GM13976 (cell line): ENCODE results near the gene UTS2R.
"Not testable (repeated sequence)": the region's sequence is repeated elsewhere in the genome, so short reads cannot be mapped to it uniquely, and the experiment has no call there.

Experiments used
- DNase-seq: peaks from one replicate; pipeline ENCODE4 v3.0.0; 2012; ENCODE audit warnings: low spot score
- CTCF ChIP-seq: IDR thresholded peaks from 2 replicates; pipeline ENCODE4 v1.5.1; 2012; ENCODE audit warnings: borderline replicate concordance, mild to moderate bottlenecking; ENCODE audit not compliant: insufficient read depth; ENCODE audit errors: extremely low read depth, missing control alignments, control extremely low read depth
- in situ Hi-C: fragments of 300-500 bp; cut with MboI; formaldehyde crosslinking; loops from one replicate; pipeline ENCODE4 v1.12.0; 2022; ENCODE audit warnings: low sequenced_read_pairs, mixed read lengths, inconsistent platforms; ENCODE audit not compliant: unreplicated experiment

Gene UTS2R

GRCh38 chr17:82378741-82379021 lies 7.1 kb downstream of the UTS2R start:
- no peak for DNase-seq
- no peak for TF ChIP-seq CTCF
- in situ Hi-C loops, result no loop called here

GRCh38 chr17:82380860-82381702 lies 9.5 kb downstream of the UTS2R start:
- in situ Hi-C loops, result no loop called here
- DNase-seq, result no peak
- TF ChIP-seq CTCF, result no peak

DNA sequence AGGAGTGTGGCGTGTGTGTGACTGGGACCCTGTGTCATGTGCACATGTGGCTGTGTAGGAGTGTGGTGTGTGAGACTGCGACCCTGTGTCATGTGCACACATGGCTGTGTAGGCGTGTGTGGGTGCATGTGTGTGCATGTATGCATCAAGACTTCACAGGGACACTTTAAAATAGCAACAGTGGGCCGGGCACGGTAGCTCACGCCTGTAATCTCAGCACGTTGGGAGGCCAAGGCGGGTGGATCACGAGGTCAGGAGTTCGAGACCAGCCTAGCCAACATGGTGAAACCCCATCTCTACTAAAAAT lies 10.1 kb downstream of the UTS2R start:
- DNase-seq, in situ Hi-C loops: not testable (repeated sequence)

GRCh38 chr17:82382220-82382932 lies 10.8 kb downstream of the UTS2R start:
- DNase-seq, in situ Hi-C loops: not testable (repeated sequence)

DNA sequence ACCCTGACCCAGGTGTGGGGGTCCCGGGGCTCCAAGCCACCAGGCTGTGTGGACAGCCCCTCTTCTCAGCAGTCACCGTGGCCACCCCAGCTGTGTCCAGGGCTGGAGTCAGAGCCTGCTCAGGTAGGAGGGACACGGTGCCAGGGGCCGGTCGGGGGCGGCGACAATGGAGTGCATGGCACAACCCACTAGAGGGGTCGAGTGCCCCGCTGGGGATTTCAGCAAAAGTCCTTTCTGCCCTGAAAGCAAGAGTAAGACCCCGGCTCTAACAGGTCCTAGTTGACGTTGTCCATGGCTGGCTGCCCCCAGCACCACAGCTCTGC lies 11.3 kb downstream of the UTS2R start:
- no peak for DNase-seq
- in situ Hi-C loops, result no loop called here
- TF ChIP-seq CTCF, result no peak

DNA sequence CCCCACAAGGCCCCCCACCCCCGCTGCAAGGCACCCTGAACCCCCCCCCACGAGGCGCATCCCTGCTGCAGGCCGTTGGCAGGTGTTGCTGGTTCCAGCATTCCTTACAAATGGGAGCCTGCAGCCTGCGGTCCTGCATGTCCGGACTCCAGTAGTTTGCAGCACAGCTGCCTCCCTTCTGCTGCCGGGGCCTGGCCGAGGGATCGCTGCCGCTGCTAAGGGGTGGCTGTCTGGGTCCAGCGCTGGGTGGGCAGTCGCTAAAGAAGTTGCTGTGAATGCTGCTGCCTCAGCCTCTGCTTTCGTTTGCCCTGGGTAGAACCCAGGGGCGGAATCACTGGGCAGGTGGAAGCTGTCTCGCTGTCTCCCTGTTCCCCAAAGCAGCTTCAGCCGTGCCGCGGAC lies 11.8 kb downstream of the UTS2R start:
- no peak for TF ChIP-seq CTCF
- in situ Hi-C loops, result no loop called here
- DNase-seq, result no peak

DNA sequence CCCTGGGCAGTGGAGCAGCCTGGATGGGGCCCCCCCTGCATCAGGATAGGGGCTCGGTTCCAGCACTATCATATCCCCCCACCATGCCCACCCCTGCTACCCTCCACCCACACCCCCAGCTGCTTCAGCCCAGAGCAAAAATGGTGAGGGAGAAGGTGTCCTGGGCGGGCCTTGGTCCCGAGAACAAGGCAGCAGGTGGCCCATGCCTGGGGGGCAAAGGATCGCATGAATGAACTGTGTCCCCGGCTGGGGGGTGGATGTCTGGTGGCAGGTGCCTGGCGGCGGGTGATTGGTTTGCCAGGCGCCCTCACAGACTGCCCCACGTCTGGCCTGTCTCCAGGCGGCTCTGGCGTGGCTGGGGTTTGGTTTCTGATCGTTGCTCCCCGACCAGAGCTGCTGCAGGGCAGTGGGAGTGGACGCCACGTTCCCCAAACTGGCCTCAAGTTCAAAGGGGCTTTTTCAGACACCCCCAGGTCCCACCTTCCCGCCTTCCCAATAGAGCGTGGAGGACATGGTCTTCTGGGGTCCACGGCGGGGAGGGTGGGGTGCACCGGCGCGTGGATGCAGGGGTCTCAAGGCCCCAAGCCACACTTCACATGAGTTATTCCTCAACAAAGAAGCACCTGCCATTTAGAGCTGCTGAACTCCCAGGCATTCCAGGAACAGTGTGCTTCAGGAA lies 12.6 kb downstream of the UTS2R start:
- TF ChIP-seq CTCF, result no peak
- no peak for DNase-seq
- in situ Hi-C loops, result no loop called here
